Measurements from ENCODE around the gene SLC38A6.

DNA sequence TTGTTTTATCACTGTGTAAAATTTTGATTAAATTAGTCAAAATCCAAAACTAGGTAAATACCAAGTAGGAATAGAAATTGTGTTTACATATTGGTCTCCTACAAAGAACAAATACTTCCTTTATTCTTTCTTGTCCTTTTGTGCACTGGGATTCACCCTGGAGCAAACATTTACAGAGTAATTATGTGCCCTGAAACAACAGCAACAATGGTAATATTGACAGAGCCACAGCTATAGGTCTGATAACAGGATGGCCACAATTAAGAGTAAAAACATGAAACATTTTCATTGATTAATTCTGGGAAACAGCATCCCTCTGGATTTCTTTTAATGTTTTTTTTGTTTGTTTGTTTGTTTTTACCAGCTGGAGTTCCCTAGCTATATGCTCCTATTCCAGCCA, 61.2 kb downstream of the SLC38A6 start:
- no peak for TF ChIP-seq GLIS3 (CRISPR knock-in tag; IDR thresholded peaks at IDR 0.05)
- TF ChIP-seq, protein P1, sequence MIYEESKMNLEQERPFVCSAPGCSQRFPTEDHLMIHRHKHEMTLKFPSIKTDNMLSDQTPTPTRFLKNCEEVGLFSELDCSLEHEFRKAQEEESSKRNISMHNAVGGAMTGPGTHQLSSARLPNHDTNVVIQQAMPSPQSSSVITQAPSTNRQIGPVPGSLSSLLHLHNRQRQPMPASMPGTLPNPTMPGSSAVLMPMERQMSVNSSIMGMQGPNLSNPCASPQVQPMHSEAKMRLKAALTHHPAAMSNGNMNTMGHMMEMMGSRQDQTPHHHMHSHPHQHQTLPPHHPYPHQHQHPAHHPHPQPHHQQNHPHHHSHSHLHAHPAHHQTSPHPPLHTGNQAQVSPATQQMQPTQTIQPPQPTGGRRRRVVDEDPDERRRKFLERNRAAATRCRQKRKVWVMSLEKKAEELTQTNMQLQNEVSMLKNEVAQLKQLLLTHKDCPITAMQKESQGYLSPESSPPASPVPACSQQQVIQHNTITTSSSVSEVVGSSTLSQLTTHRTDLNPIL (CRISPR knock-in tag; IDR thresholded peaks at IDR 0.05; ENCODE audit: low read depth) = no peak
- TF ChIP-seq ZNF8 (CRISPR knock-in tag; IDR thresholded peaks at IDR 0.05) = no peak
- no peak for TF ChIP-seq OSR1 (CRISPR knock-in tag; IDR thresholded peaks at IDR 0.05)
- TF ChIP-seq RARB (CRISPR knock-in tag; IDR thresholded peaks at IDR 0.05) = no peak
- TF ChIP-seq, protein P2, sequence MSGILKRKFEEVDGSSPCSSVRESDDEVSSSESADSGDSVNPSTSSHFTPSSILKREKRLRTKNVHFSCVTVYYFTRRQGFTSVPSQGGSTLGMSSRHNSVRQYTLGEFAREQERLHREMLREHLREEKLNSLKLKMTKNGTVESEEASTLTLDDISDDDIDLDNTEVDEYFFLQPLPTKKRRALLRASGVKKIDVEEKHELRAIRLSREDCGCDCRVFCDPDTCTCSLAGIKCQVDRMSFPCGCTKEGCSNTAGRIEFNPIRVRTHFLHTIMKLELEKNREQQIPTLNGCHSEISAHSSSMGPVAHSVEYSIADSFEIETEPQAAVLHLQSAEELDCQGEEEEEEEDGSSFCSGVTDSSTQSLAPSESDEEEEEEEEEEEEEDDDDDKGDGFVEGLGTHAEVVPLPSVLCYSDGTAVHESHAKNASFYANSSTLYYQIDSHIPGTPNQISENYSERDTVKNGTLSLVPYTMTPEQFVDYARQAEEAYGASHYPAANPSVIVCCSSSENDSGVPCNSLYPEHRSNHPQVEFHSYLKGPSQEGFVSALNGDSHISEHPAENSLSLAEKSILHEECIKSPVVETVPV (CRISPR knock-in tag; IDR thresholded peaks at IDR 0.05) = no peak

Measured in SK-N-SH treated with all-trans-retinoic acid at 6 μM for 48 hours (cell line).